GM19324 (cell line): ENCODE measurements around the gene DPY19L3.
"Not testable (repeated sequence)": the region's sequence is repeated elsewhere in the genome, so short reads cannot be mapped to it uniquely, and the experiment has no call there.

Experiments used
- ATAC-seq: cut with Tn5 transposase; IDR thresholded peaks from one replicate; pipeline ENCODE4 v1.9.1; 2021; ENCODE audit warnings: mild to moderate bottlenecking, moderate library complexity; ENCODE audit not compliant: unreplicated experiment, low FRiP score

Gene DPY19L3

DNA sequence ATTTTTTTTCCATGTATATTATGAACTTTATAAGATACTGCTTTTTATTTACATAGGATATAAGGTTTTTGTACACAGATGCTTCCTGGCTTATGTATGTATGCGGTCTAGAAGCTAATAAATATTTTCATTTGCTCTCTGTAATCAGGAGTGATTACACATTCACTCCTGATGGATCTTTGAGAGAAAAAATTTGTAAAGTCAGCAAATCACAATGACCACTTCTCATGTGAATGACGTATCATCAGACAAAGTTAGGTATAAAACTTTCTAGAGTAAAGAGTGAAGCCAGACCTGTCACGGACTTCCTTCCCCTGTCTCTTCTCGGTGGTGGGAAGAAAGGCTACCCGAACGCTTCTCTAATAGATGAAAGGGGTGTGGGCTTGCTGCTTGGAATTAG is 31.1 kb downstream of the DPY19L3 start:
- no peak for ATAC-seq

GRCh38 chr19:32437096-32437495 is 31.5 kb downstream of the DPY19L3 start:
- no peak for ATAC-seq

DNA sequence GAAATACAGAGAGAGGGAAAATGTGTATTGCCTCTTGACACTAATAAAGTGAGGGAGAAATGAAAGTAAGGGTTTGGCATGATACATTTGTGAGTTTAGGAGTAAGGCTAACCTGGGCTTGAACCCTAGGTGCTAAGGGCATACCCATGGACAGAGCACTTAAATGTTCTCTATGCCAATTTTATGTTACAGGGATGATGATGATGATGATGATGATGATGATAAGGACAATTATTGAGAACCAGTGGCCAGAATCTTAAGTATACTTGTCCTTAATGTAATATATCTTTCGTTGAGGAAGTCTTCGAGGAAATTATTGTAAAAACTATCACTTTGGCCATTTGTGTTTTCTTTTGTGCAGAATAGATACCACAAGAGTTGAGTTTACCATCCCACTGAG is 33.2 kb downstream of the DPY19L3 start:
- no peak for ATAC-seq

DNA sequence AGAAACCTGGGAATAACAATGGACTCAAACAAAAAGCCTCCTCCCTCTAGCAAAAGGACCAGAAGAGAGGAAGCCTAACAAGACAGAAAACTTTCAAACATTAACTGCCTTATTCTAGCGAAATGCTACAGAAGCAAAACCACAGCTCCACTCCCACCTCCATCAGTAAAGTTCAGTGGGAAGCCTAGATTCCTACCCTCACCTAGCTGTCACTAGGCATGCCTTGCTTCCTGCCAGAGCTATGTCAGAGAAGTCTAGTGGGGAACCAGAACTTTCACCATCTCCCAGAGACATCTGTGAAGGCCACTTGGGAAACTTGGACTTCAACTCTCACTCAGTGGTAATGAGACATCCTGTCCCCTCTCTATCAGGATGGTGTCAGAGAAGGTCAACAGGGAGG is 37.1 kb downstream of the DPY19L3 start:
- ATAC-seq, result no peak

DNA sequence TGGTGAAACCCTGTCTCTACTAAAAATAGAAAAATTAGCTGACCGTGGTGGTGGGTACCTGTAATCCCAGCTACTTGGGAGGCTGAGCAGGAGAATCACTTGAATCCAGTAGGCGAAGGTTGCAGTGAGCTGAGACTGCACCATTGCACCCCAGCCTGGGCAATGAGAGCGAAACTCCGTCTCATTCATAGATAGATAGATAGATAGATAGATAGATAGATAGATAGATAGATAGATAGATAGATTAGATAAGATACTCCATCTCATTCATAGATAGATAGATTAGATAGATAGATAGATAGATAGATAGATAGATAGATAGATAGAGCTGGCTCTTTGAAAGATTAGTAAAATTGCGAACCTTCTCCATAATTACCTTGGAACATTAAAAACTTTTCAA is 42.0 kb downstream of the DPY19L3 start:
- ATAC-seq, result not testable (repeated sequence)

- ATAC-seq, result no peak
Measured at GRCh38 chr19:32448026-32448425, 42.5 kb downstream of the DPY19L3 start.

- ATAC-seq, result no peak
Measured at GRCh38 chr19:32450217-32450616, 44.6 kb downstream of the DPY19L3 start.

- ATAC-seq, result no peak
Measured at GRCh38 chr19:32453736-32454135, 48.2 kb downstream of the DPY19L3 start.

- ATAC-seq, result no peak
Measured at GRCh38 chr19:32456406-32456805, 50.8 kb downstream of the DPY19L3 start.

DNA sequence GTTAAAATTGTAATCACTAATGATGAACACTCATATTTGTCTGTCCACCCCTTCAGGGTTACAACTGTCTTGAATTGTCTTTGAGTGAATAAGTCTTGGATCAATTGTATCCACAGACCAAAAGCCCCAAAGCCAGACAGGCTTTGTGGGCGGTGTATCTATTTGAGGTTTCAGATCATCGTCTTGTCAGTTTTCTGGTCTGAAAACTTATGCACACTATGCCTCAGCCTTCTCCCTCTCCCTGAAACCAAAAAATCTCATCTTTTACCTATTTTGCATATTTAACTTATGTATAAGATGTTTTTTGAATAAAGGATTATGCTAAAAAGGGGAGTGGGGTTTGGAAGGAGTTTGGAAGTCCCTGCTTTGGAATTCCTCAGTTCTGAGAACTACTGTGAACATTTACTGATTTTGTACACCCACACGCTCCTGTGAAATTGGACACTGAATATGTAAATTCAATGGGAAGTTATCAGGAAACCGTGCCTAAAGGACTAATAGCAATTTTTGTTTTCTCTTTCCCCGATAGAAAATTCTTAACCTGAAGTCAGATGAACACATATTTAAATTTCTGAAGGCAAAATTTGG is 52.1 kb downstream of the DPY19L3 start:
- no peak for ATAC-seq

DNA sequence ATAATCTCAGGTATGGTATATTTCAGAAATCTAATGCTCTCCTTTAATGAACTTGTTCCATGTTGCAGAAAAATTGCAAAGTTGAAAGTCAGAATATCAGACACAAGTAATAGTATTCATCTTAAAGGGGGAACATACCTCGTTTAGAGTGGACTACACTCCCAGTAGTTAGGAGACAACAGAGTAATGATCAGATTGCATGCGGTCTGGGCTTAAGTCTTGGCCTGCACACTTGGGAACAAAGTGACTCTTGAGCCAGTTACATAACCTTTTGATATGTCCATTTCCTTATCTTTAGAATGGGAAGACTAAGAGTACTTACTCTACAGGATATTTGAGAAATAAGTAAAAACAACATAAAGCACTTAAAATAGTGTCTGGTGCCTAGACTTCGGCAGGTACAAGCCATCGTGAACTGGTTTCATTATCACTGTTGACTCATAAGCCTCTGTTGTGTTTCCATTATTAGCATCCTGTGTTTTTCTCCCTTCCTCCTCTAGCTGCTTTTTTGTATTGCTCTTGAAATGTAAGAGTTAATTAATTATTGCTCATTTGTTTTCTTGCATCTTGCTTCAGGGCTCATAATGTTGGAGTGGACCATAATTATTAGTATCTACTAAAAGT is 53.0 kb downstream of the DPY19L3 start:
- peak; percentile 76 for ATAC-seq

DNA sequence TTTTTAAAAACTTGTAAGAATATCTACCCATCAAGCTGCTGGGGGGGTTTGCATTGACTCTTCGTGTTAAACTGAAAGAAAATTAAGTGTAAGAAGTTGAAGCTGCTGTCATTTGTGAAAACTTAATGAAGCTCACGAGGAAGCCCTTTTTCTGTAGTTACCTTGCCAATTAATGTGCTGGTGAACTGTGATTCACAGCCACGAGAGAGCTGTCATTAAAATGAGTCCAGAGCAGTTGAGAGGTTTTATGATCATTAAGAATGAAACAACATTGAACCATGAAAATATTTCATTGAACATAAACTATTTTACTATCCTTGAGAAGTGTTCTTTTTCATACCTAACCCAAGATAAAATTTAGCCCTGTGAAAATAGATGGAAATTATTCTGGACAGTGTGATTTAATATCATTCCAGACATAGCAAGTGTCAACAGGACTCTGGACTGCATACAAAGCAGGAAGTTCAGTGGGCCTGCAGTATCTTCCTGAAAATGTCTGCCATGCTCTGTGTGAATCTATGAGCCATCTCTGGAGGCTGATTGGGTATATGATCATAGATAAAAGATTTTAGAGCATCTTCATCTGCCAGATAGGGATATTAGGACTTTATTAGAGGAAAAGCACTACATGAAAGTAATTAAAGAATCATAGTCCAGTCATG is 53.8 kb downstream of the DPY19L3 start:
- ATAC-seq, result no peak

GRCh38 chr19:32460476-32460875 is 54.9 kb downstream of the DPY19L3 start:
- ATAC-seq, result no peak

GRCh38 chr19:32464279-32464678 is 58.7 kb downstream of the DPY19L3 start:
- ATAC-seq, result no peak

DNA sequence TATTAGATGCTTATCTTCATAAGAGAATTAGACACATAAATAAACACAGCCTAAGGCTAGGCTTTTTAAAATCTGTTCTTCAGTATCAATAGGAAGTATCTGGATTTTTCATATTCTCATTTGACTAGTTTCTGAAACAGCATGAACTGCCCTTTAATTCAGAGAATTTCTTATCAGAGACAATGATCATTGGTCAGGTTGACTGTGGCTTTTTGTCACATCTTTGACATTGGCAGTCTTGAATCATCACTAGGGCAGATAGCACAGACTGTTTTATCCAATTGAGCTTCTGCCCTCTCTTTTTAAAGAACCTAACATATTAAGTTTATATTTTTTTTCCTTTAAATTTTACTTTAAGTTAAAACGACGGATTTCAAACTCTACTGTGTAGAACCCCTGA is 59.6 kb downstream of the DPY19L3 start:
- ATAC-seq, result no peak

GRCh38 chr19:32469795-32470194 is 64.2 kb downstream of the DPY19L3 start:
- ATAC-seq, result no peak

DNA sequence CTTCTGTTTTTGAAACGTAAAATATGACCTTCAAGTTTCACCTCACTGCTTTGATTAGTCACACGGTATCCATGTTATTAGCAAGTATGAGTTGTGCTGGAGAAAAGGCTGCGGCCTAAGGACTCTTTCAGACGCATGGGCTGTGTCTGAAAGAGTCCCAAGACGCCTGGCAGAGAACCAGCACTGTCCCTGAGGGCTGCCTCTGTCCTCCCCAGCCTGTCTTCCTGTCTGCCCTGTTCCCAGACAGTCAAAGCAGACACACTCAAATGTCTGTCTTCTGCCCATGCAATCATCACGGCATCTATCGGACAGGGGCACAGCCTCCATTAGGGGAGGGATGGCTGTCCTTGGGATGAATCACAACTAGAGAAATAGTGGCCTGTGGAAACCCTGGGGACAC is 65.5 kb downstream of the DPY19L3 start:
- ATAC-seq, result no peak

DNA sequence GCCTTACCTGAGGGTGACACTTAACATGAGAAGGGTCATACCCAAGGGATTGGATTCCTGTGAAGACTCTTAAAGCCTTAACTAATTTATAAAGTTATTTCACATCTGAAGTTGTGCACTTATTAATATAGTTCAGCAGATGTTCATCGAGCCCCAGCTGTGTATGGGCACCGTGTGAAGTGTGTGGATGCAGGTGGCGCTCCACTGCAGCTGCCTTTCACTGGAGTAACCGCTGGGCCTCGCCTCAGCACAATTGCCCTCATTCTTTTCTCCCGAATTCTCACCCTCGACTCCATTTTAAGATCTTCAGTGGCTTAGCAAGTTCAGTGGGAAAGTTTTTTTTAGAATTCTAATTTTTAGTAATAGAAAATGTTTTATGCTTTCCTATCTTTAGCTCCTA is 66.2 kb downstream of the DPY19L3 start:
- ATAC-seq, result no peak

DNA sequence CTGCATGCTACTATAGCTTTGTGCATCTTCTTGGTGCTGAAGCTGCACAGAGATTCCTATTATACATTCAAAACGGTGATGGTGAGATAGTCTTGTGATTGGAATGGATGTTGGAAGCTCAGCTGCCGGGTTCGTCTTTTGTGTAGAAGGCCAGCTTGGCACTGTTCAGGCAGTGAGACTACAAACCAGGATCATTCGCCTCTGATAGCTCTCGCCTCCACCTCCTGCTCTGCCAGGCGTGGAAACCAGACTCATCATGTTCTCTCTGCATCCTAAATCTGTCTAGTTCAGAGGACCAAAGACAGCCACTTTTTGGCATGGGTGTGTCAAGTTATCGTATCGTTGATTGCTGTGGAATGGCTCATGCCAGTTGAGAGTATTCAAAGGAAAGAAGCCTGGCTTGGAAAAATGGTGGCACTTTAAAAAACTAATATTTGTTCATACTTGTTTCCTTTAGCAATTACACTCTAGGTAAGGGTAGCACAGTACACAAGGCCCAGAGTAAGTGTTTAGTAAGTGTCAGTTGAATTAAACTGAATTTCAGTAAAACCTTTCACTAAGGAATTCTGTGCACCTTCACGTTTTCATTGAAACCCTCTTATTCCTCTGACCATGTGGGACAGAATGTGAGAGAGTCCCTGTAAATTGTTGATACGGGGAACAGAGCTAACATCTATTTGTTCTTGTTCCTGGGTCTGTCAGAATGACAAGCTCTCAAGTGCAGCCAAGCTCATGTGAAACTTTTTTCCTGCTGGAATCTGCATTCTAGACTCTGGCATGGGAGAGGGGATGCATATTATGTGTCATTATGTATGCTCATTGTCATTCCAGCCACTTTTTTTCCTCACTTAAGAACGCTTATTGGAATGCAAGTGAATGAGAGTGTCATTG is 69.8 kb downstream of the DPY19L3 start:
- no peak for ATAC-seq

DNA sequence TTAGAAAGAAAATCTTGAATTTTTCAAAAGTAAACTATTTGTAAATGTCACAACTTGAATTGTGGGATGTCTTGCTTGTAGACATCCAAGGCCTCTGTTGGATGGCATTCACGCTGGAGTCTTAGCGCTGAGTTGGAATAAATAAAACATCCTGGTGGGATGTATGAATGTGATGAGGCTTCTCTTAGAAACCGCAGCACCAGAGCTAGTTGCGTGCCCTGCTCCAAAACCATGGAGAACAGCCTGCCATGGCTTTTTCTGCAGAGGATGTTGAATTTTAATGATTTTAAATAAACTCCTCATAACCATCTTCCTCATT is 70.4 kb downstream of the DPY19L3 start:
- no peak for ATAC-seq

- ATAC-seq, result no peak
Measured at GRCh38 chr19:32480321-32480720, 74.8 kb downstream of the DPY19L3 start.
